SK-N-SH treated with all-trans-retinoic acid at 6 μM for 48 hours (cell line): ENCODE results near the gene BEX3.

Source experiments
- ATAC-seq: fragments of 200-7000 bp; cut with Tn5 transposase; 3 replicates; pipeline ENCODE4 v1.9.1; 2020; ENCODE audit warnings: mild to moderate bottlenecking, moderate library complexity
- ARNTL ChIP-seq: fragments of 450-650 bp; formaldehyde crosslinking; IDR thresholded peaks from 2 replicates; pipeline ENCODE4 v1.5.0; 2020; ENCODE audit warnings: low read depth, mild to moderate bottlenecking, moderate library complexity, borderline replicate concordance
- BACH2 ChIP-seq: fragments of 250-450 bp; sonication (Bioruptor Pico); IDR thresholded peaks from 2 replicates; pipeline ENCODE4 v1.9.0; 2021; ENCODE audit warnings: mild to moderate bottlenecking, borderline replicate concordance
- CSDC2 ChIP-seq: fragments of 250-450 bp; sonication (Bioruptor Pico); IDR thresholded peaks from 2 replicates; pipeline ENCODE4 v1.5.0; 2020; ENCODE audit warnings: mild to moderate bottlenecking, moderate library complexity
- ESRRG ChIP-seq: fragments of 250-450 bp; sonication (Bioruptor Pico); IDR thresholded peaks from 2 replicates; pipeline ENCODE4 v1.6.1; 2021; ENCODE audit warnings: mild to moderate bottlenecking
- GLIS3 ChIP-seq: fragments of 250-450 bp; sonication (Bioruptor Pico); IDR thresholded peaks from 2 replicates; pipeline ENCODE4 v1.5.0; 2020; ENCODE audit warnings: mild to moderate bottlenecking, moderate library complexity
- ISL1 ChIP-seq: fragments of 250-450 bp; sonication (Bioruptor Pico); IDR thresholded peaks from 2 replicates; pipeline ENCODE4 v2.1.2; 2022; ENCODE audit warnings: mild to moderate bottlenecking, moderate library complexity
- OSR1 ChIP-seq: fragments of 250-450 bp; sonication (Bioruptor Pico); IDR thresholded peaks from 2 replicates; pipeline ENCODE4 v1.8.0; 2022; ENCODE audit warnings: moderate library complexity, mild to moderate bottlenecking, inconsistent platforms
- PPARA ChIP-seq: fragments of 250-450 bp; sonication (Bioruptor Pico); IDR thresholded peaks from 2 replicates; pipeline ENCODE4 v1.5.0; 2020; ENCODE audit warnings: mild to moderate bottlenecking, borderline replicate concordance
- RARB ChIP-seq: fragments of 250-450 bp; sonication (Bioruptor Pico); IDR thresholded peaks from 2 replicates; pipeline ENCODE4 v1.8.0; 2021; ENCODE audit warnings: mild to moderate bottlenecking, moderate library complexity
- SNAI2 ChIP-seq: fragments of 250-450 bp; sonication (Bioruptor Pico); IDR thresholded peaks from 2 replicates; pipeline ENCODE4 v1.5.0; 2020; ENCODE audit warnings: mild to moderate bottlenecking, moderate library complexity
- TCF4 ChIP-seq: fragments of 250-450 bp; sonication (Bioruptor Pico); IDR thresholded peaks from 2 replicates; pipeline ENCODE4 v1.8.0; 2021; ENCODE audit warnings: mild to moderate bottlenecking, moderate library complexity, borderline replicate concordance
- TOX ChIP-seq: fragments of 250-450 bp; sonication (Bioruptor Pico); IDR thresholded peaks from 2 replicates; pipeline ENCODE4 v1.8.0; 2021; ENCODE audit warnings: mild to moderate bottlenecking, moderate library complexity, borderline replicate concordance
- ZC3H10 ChIP-seq: fragments of 250-450 bp; sonication (Bioruptor Pico); IDR thresholded peaks from 2 replicates; pipeline ENCODE4 v1.5.1; 2021; ENCODE audit warnings: mild to moderate bottlenecking, moderate library complexity
- ZFP3 ChIP-seq: fragments of 250-450 bp; sonication (Bioruptor Pico); IDR thresholded peaks from 2 replicates; pipeline ENCODE4 v1.5.0; 2020; ENCODE audit warnings: mild to moderate bottlenecking, moderate library complexity
- ZFP30 ChIP-seq: fragments of 450-650 bp; formaldehyde crosslinking; IDR thresholded peaks from 2 replicates; pipeline ENCODE4 v1.5.0; 2022; ENCODE audit warnings: mild to moderate bottlenecking, moderate library complexity
- ZNF565 ChIP-seq: fragments of 450-650 bp; formaldehyde crosslinking; conservative IDR thresholded peaks from 2 replicates; pipeline ENCODE4 v1.5.0; 2020; ENCODE audit warnings: low read depth, mild to moderate bottlenecking, moderate library complexity
- ZNF8 ChIP-seq: fragments of 450-650 bp; formaldehyde crosslinking; IDR thresholded peaks from 2 replicates; pipeline ENCODE4 v1.5.0; 2020; ENCODE audit warnings: mild to moderate bottlenecking, moderate library complexity
- TF ChIP-seq, protein P1 (sequence below): fragments of 250-450 bp; sonication (Bioruptor Pico); IDR thresholded peaks from 2 replicates; pipeline ENCODE4 v1.8.0; 2021; ENCODE audit warnings: low read depth, mild to moderate bottlenecking, moderate library complexity, borderline replicate concordance
- TF ChIP-seq, protein P2 (sequence below): fragments of 250-450 bp; sonication (Bioruptor Pico); IDR thresholded peaks from 2 replicates; pipeline ENCODE4 v1.5.0; 2020; ENCODE audit warnings: mild to moderate bottlenecking, moderate library complexity
- TF ChIP-seq, protein P3 (sequence below): fragments of 250-450 bp; sonication (Bioruptor Pico); IDR thresholded peaks from 2 replicates; pipeline ENCODE4 v1.8.0; 2020; ENCODE audit warnings: mild to moderate bottlenecking, moderate library complexity, borderline replicate concordance
- TF ChIP-seq, protein P4 (sequence below): fragments of 250-450 bp; sonication (Bioruptor Pico); IDR thresholded peaks from 2 replicates; pipeline ENCODE4 v1.5.1; 2020; ENCODE audit warnings: low read depth, mild to moderate bottlenecking, moderate library complexity
- TF ChIP-seq, protein P5 (sequence below): fragments of 250-450 bp; sonication (Bioruptor Pico); IDR thresholded peaks from 2 replicates; pipeline ENCODE4 v1.5.1; 2021; ENCODE audit warnings: mild to moderate bottlenecking, moderate library complexity

Gene BEX3

DNA sequence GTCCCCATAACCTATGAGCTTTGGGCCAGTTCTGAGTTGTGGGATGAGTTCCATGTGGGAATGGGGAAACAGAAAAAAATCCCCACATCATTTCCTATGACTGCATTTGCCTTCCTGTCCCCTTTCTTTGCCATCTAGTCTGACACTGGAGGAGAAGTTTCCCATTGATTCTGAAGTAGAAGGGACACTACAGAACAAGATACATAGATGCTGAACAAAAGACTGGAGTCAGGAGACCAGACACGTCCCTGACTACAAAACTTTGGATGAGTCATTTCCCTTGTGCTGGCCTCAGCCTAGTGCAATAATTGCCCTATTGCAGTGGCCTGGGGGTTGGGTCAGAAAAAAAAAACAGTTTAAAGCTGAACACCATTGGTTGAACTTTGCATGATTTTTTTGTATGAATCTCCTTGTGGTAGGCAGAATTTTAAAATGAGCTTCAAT, 22.1 kb downstream of the BEX3 start:
- peak; percentile 88 for ATAC-seq
- TF ChIP-seq, protein P1, sequence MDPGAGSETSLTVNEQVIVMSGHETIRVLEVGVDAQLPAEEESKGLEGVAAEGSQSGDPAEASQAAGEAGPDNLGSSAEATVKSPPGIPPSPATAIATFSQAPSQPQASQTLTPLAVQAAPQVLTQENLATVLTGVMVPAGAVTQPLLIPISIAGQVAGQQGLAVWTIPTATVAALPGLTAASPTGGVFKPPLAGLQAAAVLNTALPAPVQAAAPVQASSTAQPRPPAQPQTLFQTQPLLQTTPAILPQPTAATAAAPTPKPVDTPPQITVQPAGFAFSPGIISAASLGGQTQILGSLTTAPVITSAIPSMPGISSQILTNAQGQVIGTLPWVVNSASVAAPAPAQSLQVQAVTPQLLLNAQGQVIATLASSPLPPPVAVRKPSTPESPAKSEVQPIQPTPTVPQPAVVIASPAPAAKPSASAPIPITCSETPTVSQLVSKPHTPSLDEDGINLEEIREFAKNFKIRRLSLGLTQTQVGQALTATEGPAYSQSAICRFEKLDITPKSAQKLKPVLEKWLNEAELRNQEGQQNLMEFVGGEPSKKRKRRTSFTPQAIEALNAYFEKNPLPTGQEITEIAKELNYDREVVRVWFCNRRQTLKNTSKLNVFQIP (CRISPR knock-in tag), result no peak
- TF ChIP-seq ZC3H10, result no peak
- TF ChIP-seq ZNF8, result no peak
- no peak for TF ChIP-seq ISL1 (CRISPR knock-in tag)
- TF ChIP-seq ARNTL (CRISPR knock-in tag), result no peak
- no peak for TF ChIP-seq ZNF565 (CRISPR knock-in tag)
- no peak for TF ChIP-seq TCF4 (CRISPR knock-in tag)
- no peak for TF ChIP-seq SNAI2 (CRISPR knock-in tag)
- no peak for TF ChIP-seq PPARA (CRISPR knock-in tag)
- TF ChIP-seq GLIS3, result no peak
- TF ChIP-seq OSR1 (CRISPR knock-in tag), result no peak
- no peak for TF ChIP-seq ZFP30 (CRISPR knock-in tag)
- TF ChIP-seq, protein P2, sequence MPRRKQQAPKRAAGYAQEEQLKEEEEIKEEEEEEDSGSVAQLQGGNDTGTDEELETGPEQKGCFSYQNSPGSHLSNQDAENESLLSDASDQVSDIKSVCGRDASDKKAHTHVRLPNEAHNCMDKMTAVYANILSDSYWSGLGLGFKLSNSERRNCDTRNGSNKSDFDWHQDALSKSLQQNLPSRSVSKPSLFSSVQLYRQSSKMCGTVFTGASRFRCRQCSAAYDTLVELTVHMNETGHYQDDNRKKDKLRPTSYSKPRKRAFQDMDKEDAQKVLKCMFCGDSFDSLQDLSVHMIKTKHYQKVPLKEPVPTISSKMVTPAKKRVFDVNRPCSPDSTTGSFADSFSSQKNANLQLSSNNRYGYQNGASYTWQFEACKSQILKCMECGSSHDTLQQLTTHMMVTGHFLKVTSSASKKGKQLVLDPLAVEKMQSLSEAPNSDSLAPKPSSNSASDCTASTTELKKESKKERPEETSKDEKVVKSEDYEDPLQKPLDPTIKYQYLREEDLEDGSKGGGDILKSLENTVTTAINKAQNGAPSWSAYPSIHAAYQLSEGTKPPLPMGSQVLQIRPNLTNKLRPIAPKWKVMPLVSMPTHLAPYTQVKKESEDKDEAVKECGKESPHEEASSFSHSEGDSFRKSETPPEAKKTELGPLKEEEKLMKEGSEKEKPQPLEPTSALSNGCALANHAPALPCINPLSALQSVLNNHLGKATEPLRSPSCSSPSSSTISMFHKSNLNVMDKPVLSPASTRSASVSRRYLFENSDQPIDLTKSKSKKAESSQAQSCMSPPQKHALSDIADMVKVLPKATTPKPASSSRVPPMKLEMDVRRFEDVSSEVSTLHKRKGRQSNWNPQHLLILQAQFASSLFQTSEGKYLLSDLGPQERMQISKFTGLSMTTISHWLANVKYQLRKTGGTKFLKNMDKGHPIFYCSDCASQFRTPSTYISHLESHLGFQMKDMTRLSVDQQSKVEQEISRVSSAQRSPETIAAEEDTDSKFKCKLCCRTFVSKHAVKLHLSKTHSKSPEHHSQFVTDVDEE (CRISPR knock-in tag), result no peak
- TF ChIP-seq TOX, result no peak
- TF ChIP-seq, protein P3, sequence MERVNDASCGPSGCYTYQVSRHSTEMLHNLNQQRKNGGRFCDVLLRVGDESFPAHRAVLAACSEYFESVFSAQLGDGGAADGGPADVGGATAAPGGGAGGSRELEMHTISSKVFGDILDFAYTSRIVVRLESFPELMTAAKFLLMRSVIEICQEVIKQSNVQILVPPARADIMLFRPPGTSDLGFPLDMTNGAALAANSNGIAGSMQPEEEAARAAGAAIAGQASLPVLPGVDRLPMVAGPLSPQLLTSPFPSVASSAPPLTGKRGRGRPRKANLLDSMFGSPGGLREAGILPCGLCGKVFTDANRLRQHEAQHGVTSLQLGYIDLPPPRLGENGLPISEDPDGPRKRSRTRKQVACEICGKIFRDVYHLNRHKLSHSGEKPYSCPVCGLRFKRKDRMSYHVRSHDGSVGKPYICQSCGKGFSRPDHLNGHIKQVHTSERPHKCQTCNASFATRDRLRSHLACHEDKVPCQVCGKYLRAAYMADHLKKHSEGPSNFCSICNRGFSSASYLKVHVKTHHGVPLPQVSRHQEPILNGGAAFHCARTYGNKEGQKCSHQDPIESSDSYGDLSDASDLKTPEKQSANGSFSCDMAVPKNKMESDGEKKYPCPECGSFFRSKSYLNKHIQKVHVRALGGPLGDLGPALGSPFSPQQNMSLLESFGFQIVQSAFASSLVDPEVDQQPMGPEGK (CRISPR knock-in tag), result no peak
- TF ChIP-seq, protein P4, sequence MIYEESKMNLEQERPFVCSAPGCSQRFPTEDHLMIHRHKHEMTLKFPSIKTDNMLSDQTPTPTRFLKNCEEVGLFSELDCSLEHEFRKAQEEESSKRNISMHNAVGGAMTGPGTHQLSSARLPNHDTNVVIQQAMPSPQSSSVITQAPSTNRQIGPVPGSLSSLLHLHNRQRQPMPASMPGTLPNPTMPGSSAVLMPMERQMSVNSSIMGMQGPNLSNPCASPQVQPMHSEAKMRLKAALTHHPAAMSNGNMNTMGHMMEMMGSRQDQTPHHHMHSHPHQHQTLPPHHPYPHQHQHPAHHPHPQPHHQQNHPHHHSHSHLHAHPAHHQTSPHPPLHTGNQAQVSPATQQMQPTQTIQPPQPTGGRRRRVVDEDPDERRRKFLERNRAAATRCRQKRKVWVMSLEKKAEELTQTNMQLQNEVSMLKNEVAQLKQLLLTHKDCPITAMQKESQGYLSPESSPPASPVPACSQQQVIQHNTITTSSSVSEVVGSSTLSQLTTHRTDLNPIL (CRISPR knock-in tag), result no peak
- no peak for TF ChIP-seq ESRRG (CRISPR knock-in tag)
- no peak for TF ChIP-seq CSDC2 (CRISPR knock-in tag)
- TF ChIP-seq BACH2 (CRISPR knock-in tag), result no peak

DNA sequence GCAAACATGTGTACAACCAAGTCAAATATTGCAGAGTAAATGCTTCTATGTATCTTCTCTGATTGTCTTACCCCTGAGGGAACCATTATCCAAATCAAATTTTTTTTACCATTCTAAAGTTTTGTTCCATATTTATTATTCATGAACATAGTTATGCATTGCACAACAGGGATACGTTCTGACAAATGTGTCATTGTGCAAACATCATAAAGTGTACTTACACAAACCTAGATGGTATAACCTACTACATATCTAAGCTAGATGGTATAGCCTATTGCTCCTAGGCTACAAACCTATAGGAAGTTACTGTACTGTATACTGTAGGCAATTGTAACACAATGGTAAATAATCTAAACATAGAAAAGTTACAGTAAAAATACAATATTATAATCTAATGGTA, 23.4 kb downstream of the BEX3 start:
- no peak for ATAC-seq

More for the DNA sequence above, 23.4 kb downstream of the BEX3 start:
- no peak for TF ChIP-seq GLIS3
- no peak for TF ChIP-seq ESRRG (CRISPR knock-in tag)
- TF ChIP-seq TCF4 (CRISPR knock-in tag), result no peak
- no peak for TF ChIP-seq SNAI2 (CRISPR knock-in tag)
- no peak for TF ChIP-seq ISL1 (CRISPR knock-in tag)
- TF ChIP-seq ZFP3 (CRISPR knock-in tag), result no peak
- TF ChIP-seq, protein P3 (CRISPR knock-in tag), result no peak
- no peak for TF ChIP-seq ZC3H10
- TF ChIP-seq OSR1 (CRISPR knock-in tag), result no peak
- TF ChIP-seq ZNF8, result no peak
- TF ChIP-seq ARNTL (CRISPR knock-in tag), result no peak
- TF ChIP-seq RARB (CRISPR knock-in tag), result no peak
- no peak for TF ChIP-seq ZNF565 (CRISPR knock-in tag)
- TF ChIP-seq, protein P2 (CRISPR knock-in tag), result no peak
- TF ChIP-seq, protein P5, sequence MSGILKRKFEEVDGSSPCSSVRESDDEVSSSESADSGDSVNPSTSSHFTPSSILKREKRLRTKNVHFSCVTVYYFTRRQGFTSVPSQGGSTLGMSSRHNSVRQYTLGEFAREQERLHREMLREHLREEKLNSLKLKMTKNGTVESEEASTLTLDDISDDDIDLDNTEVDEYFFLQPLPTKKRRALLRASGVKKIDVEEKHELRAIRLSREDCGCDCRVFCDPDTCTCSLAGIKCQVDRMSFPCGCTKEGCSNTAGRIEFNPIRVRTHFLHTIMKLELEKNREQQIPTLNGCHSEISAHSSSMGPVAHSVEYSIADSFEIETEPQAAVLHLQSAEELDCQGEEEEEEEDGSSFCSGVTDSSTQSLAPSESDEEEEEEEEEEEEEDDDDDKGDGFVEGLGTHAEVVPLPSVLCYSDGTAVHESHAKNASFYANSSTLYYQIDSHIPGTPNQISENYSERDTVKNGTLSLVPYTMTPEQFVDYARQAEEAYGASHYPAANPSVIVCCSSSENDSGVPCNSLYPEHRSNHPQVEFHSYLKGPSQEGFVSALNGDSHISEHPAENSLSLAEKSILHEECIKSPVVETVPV (CRISPR knock-in tag), result no peak
- TF ChIP-seq BACH2 (CRISPR knock-in tag), result no peak
- no peak for TF ChIP-seq ZFP30 (CRISPR knock-in tag)
- no peak for TF ChIP-seq TOX
